Parathyroid adenoma (tissue), 2 donors: ENCODE data around the gene EFHD1.

Experiments
- H2AFZ ChIP-seq: fragments of 300-600 bp; sonication (generic); one replicate; pipeline ENCODE4 v1.7.0; 2017; ENCODE audit warnings: antibody characterized with exemption, mild to moderate bottlenecking
- H3K27ac ChIP-seq: fragments of 300-600 bp; sonication (generic); one replicate; pipeline ENCODE4 v1.7.0; 2017
- H3K27me3 ChIP-seq: fragments of 300-600 bp; sonication (generic); one replicate; pipeline ENCODE4 v1.7.0; 2017; ENCODE audit warnings: low read length; ENCODE audit not compliant: control insufficient read depth, insufficient read depth
- H3K36me3 ChIP-seq: fragments of 300-600 bp; sonication (generic); one replicate; pipeline ENCODE4 v1.7.0; 2017; ENCODE audit warnings: low read length; ENCODE audit not compliant: control insufficient read depth, insufficient read depth
- H3K4me1 ChIP-seq: fragments of 300-600 bp; sonication (generic); one replicate; pipeline ENCODE4 v1.7.0; 2017; ENCODE audit warnings: control low read depth
- H3K4me2 ChIP-seq: fragments of 300-600 bp; sonication (generic); one replicate; pipeline ENCODE4 v1.7.0; 2017; ENCODE audit warnings: low read length
- H3K4me3 ChIP-seq: fragments of 300-600 bp; sonication (generic); one replicate; pipeline ENCODE4 v1.7.0; 2017; ENCODE audit warnings: low read depth, low read length
- H3K79me2 ChIP-seq: fragments of 300-600 bp; sonication (generic); one replicate; pipeline ENCODE4 v1.7.0; 2017; ENCODE audit warnings: control low read depth
- H3K9ac ChIP-seq: fragments of 300-600 bp; sonication (generic); one replicate; pipeline ENCODE4 v1.7.0; 2017; ENCODE audit warnings: mild to moderate bottlenecking
- H3K9me3 ChIP-seq: fragments of 300-600 bp; sonication (generic); one replicate; pipeline ENCODE4 v1.7.0; 2017; ENCODE audit warnings: low read length; ENCODE audit not compliant: control insufficient read depth
- TF ChIP-seq, protein P1 (sequence below): fragments of 300-600 bp; sonication (generic); IDR thresholded peaks from one replicate; pipeline ENCODE4 v1.7.0; 2017; ENCODE audit warnings: antibody characterized with exemption, mild to moderate bottlenecking
- donor health status: primary hyperparathyroidism.

The EFHD1 gene

DNA sequence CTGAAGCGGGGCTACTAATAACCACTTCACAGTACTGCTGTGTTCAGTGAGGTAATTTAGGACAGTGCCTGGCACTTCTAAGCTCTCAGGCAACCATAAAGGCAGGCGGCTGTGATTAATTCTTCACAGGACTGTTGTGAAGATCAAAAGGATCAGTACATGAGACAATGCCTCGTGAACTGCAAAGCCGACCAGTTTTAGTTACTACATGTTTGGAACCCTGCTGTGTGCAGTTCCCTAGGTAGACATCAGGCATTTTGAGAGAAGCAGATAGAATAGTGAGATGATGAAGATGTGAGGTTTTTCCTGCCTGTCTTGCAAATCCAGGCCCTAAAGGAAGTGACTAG is 19.1 kb downstream of the EFHD1 start:
- Histone ChIP-seq H3K4me1 (no peaks in the 10 kb centered on the region), H3K9ac (no peak overlapping the region), H3K27me3 (no peaks in the 10 kb centered on the region), H3K9me3 (no peaks in the 10 kb centered on the region), H3K4me3 (no peak overlapping the region), H3K4me2 (no peak overlapping the region), H3K36me3 (no peaks in the 10 kb centered on the region), H3K27ac (no peak overlapping the region), H3K79me2 (no peaks in the 10 kb centered on the region), H2AFZ (no peak overlapping the region)
- TF ChIP-seq, protein P1, sequence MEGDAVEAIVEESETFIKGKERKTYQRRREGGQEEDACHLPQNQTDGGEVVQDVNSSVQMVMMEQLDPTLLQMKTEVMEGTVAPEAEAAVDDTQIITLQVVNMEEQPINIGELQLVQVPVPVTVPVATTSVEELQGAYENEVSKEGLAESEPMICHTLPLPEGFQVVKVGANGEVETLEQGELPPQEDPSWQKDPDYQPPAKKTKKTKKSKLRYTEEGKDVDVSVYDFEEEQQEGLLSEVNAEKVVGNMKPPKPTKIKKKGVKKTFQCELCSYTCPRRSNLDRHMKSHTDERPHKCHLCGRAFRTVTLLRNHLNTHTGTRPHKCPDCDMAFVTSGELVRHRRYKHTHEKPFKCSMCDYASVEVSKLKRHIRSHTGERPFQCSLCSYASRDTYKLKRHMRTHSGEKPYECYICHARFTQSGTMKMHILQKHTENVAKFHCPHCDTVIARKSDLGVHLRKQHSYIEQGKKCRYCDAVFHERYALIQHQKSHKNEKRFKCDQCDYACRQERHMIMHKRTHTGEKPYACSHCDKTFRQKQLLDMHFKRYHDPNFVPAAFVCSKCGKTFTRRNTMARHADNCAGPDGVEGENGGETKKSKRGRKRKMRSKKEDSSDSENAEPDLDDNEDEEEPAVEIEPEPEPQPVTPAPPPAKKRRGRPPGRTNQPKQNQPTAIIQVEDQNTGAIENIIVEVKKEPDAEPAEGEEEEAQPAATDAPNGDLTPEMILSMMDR: no peak

DNA sequence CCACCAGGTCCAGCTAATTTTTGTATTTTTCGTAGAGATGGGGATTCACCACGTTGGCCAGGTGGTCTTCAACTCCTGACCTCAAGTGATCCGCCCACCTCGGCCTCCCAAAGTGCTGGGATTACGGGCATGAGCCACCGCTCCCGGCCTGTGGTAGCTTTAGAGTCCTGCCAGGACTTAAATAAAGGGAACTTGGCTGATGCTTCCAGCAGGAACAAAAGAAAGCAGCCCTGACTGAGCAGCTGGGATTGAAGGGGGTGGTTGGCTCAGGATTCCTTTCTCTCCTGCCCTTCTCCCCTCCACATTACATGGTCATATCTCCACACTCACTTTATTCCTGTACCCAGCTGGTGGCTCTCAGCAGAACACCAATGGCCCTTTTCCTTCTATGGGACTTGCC is 20.0 kb downstream of the EFHD1 start:
- Histone ChIP-seq H3K4me3 (no peak overlapping the region), H3K9me3 (no peaks in the 10 kb centered on the region), H3K36me3 (no peaks in the 10 kb centered on the region), H3K79me2 (no peaks in the 10 kb centered on the region), H3K9ac (no peak overlapping the region), H2AFZ (no peak overlapping the region), H3K27me3 (no peaks in the 10 kb centered on the region), H3K4me1 (no peaks in the 10 kb centered on the region), H3K27ac (no peak overlapping the region), H3K4me2 (no peak overlapping the region)
- TF ChIP-seq, protein P1: no peak

DNA sequence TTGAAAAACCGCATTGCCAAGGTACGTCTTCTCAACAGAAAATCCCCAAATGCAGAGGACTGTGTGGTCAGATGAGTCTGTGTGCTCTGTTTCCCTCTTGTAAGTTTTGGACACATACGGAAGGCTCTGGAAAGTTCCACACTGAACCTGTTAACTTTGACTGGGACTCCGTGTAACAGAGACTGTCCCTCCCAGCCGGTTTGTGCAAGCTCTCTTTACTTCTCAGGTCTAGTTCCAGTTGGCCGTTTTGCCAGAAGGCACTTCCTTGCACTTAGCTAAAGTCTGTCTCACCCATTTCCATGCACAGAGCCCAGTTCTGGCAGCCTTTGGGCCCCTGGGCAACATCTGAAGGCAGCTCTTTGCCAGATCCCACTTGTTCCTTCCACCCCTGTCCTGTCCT is 22.0 kb downstream of the EFHD1 start:
- no peak overlapping the region for H3K27ac ChIP-seq
- no peak overlapping the region for H3K4me3 ChIP-seq

DNA sequence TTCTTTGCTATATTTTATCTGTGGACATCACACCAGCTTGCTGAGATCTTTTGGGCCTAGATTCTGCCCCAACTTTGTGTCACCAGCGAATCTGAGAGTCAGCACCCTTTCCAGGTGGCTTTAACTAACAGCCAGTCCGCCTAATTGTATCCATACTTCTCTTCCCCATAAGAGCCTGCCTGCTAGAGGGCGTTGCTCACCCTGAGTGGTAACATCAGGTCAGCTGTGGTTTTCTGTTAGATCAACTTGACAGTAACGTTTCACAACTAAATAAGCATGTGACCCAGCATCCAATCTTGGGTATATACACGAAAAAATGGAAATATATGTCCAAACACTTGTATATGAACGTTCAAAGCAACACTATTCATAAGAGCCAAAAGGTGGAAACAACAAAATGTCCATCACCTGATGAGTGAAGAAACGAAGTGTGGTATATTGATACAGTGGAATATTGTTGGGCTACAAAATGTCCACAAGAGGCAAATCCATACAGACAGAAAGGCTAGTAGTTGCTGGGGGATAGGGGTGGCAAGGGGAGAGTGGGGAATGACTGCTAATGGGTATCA is 24.9 kb downstream of the EFHD1 start:
- no peaks in the 10 kb centered on the region for H3K9me3 ChIP-seq
- TF ChIP-seq, protein P1: peak; percentile 15
- H2AFZ ChIP-seq: no peak overlapping the region
- H3K27me3 ChIP-seq: no peaks in the 10 kb centered on the region
- H3K9ac ChIP-seq: no peak overlapping the region
- no peaks in the 10 kb centered on the region for H3K36me3 ChIP-seq
- H3K4me2 ChIP-seq: no peak overlapping the region
- H3K27ac ChIP-seq: no peak overlapping the region
- no peaks in the 10 kb centered on the region for H3K79me2 ChIP-seq
- H3K4me3 ChIP-seq: no peak overlapping the region
- no peaks in the 10 kb centered on the region for H3K4me1 ChIP-seq

More for the DNA sequence above, 22.0 kb downstream of the EFHD1 start:
- no peak overlapping the region for H3K9ac ChIP-seq
- H3K79me2 ChIP-seq: no peaks in the 10 kb centered on the region
- H2AFZ ChIP-seq: no peak overlapping the region
- TF ChIP-seq, protein P1: no peak
- H3K36me3 ChIP-seq: no peaks in the 10 kb centered on the region
- no peaks in the 10 kb centered on the region for H3K9me3 ChIP-seq
- no peaks in the 10 kb centered on the region for H3K4me1 ChIP-seq
- no peaks in the 10 kb centered on the region for H3K27me3 ChIP-seq
- no peak overlapping the region for H3K4me2 ChIP-seq

DNA sequence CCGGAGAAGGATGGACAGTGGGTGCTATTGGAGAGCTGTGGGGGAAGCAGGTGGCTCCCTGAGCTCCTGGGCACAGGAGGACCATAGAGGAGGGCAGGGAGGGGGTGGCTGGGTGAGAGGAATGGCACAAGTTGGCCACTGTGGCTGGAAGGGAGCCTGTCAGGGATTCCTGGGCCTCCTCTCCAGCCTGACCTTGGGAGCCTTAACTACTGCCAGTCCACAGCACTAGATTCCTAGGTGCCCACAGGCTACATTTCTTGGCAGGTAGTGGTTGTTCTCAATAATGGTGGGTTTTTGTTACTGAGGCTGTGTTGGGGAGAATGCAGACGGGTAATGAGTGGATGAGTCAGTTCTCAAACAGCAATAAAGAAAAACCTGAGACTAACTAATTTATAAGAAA is 26.0 kb downstream of the EFHD1 start:
- Histone ChIP-seq H3K4me1 (no peaks in the 10 kb centered on the region), H3K27ac (no peak overlapping the region), H3K9ac (no peak overlapping the region), H3K36me3 (no peaks in the 10 kb centered on the region), H3K79me2 (no peaks in the 10 kb centered on the region), H3K9me3 (no peaks in the 10 kb centered on the region), H3K4me3 (no peak overlapping the region), H3K4me2 (no peak overlapping the region), H3K27me3 (no peaks in the 10 kb centered on the region), H2AFZ (no peak overlapping the region)
- TF ChIP-seq, protein P1: no peak
